CD4-positive, alpha-beta T cell treated with Interleukin-1 beta for 1 hour (primary cell): ENCODE results near the gene LZIC.

ENCODE experiments used
- DNase-seq, 2 donors: peaks; one replicate each; pipeline ENCODE4 v3.0.0-alpha.2; 2020 to 2022

LZIC gene

GRCh38 chr1:9883585-9884449, 59.4 kb downstream of the LZIC start:
- no peak for DNase-seq

- no peak for DNase-seq
These were observed 60.3 kb downstream of the LZIC start for GRCh38 chr1:9882945-9883303.

GRCh38 chr1:9882296-9882944, 60.8 kb downstream of the LZIC start:
- peak; percentile 5 to 10 for DNase-seq

- peak in 1 of 2 donors; percentile 4 for DNase-seq
These were observed 61.3 kb downstream of the LZIC start for GRCh38 chr1:9881838-9882249.
